Choroid plexus epithelial cell (primary cell): Measurements from ENCODE around the gene CD300LD.
"Not testable (repeated sequence)": the region's sequence is repeated elsewhere in the genome, so short reads cannot be mapped to it uniquely, and the experiment has no call there.

ENCODE experiments used
- DNase-seq: peaks from one replicate; pipeline ENCODE4 v3.0.0-alpha.2; 2010; ENCODE audit warnings: low read depth
- H3K4me3 ChIP-seq: 2 replicates; pipeline ENCODE4 v1.5.1; 2011; ENCODE audit warnings: low read depth, mild to moderate bottlenecking, control low read depth, low read length, moderate library complexity
- CTCF ChIP-seq: conservative IDR thresholded peaks from 2 replicates; pipeline ENCODE4 v1.5.1; 2011; ENCODE audit warnings: low read depth, mild to moderate bottlenecking, control low read depth, inconsistent platforms, low read length, moderate library complexity

CD300LD gene

GRCh38 chr17:74565126-74565525 lies 27.0 kb downstream of the CD300LD start:
- no peak for DNase-seq
- no peak for TF ChIP-seq CTCF
- no peak overlapping the region for H3K4me3 ChIP-seq

GRCh38 chr17:74563358-74563757 lies 28.7 kb downstream of the CD300LD start:
- no peak overlapping the region for H3K4me3 ChIP-seq
- DNase-seq: no peak
- no peak for TF ChIP-seq CTCF

- TF ChIP-seq CTCF: no peak
- DNase-seq: no peak
These were observed 30.5 kb downstream of the CD300LD start for GRCh38 chr17:74561586-74561985.

GRCh38 chr17:74558882-74559519 lies 33.1 kb downstream of the CD300LD start:
- no peak for TF ChIP-seq CTCF
- H3K4me3 ChIP-seq: no peak overlapping the region
- DNase-seq: no peak

More at GRCh38 chr17:74561586-74561985, 30.5 kb downstream of the CD300LD start:
- no peak overlapping the region for H3K4me3 ChIP-seq

GRCh38 chr17:74558402-74558801 lies 33.7 kb downstream of the CD300LD start:
- H3K4me3 ChIP-seq, DNase-seq: not testable (repeated sequence)

GRCh38 chr17:74555427-74555940 lies 36.6 kb downstream of the CD300LD start:
- no peak for DNase-seq
- no peak for TF ChIP-seq CTCF
- H3K4me3 ChIP-seq: no peak overlapping the region

- no peak overlapping the region for H3K4me3 ChIP-seq
- TF ChIP-seq CTCF: no peak
- no peak for DNase-seq
These were observed 37.2 kb downstream of the CD300LD start for GRCh38 chr17:74554909-74555308.
